GM18870 (cell line): Measurements from ENCODE around the gene KRT80.

Source experiments
- ATAC-seq: cut with Tn5 transposase; IDR thresholded peaks from one replicate; pipeline ENCODE4 v1.9.1; 2021; ENCODE audit warnings: moderate library complexity; ENCODE audit not compliant: unreplicated experiment

KRT80 gene

GRCh38 chr12:52156757-52157565 lies 34.9 kb downstream of the KRT80 start:
- no peak for ATAC-seq

- ATAC-seq, result no peak
Measured at GRCh38 chr12:52156311-52156710, 35.5 kb downstream of the KRT80 start.

GRCh38 chr12:52155048-52155868 lies 36.6 kb downstream of the KRT80 start:
- no peak for ATAC-seq

GRCh38 chr12:52152905-52153317 lies 38.9 kb downstream of the KRT80 start:
- no peak for ATAC-seq

GRCh38 chr12:52151837-52152783 lies 39.7 kb downstream of the KRT80 start:
- ATAC-seq, result no peak

GRCh38 chr12:52151153-52151836 lies 40.5 kb downstream of the KRT80 start:
- ATAC-seq, result no peak

- no peak for ATAC-seq
Measured at GRCh38 chr12:52149651-52150241, 42.1 kb downstream of the KRT80 start.

- ATAC-seq, result no peak
Measured at GRCh38 chr12:52149182-52149641, 42.6 kb downstream of the KRT80 start.

GRCh38 chr12:52148464-52149181 lies 43.2 kb downstream of the KRT80 start:
- no peak for ATAC-seq

GRCh38 chr12:52147964-52148463 lies 43.8 kb downstream of the KRT80 start:
- ATAC-seq, result no peak

- ATAC-seq, result no peak
Measured at GRCh38 chr12:52147367-52147963, 44.3 kb downstream of the KRT80 start.

- ATAC-seq, result no peak
Measured at GRCh38 chr12:52146822-52147366, 44.9 kb downstream of the KRT80 start.

GRCh38 chr12:52146089-52146821 lies 45.6 kb downstream of the KRT80 start:
- no peak for ATAC-seq

- no peak for ATAC-seq
Measured at GRCh38 chr12:52145228-52146088, 46.4 kb downstream of the KRT80 start.

GRCh38 chr12:52144512-52145227 lies 47.1 kb downstream of the KRT80 start:
- no peak for ATAC-seq

GRCh38 chr12:52142431-52142830 lies 49.4 kb downstream of the KRT80 start:
- ATAC-seq, result no peak
